Islet of Langerhans (tissue), 1 donor: ENCODE results near the gene RPS2.

Source experiments
- FAIRE-seq: peaks from one replicate; lab custom pipeline; 2011; peaks lifted over from hg19 to GRCh38; lab: Jason Lieb, UNC

RPS2 gene

GRCh38 chr16:1981398-1981836 lies 16.8 kb upstream of the RPS2 start, which contains the start of gene NOXO1:
NOXO1 (minus strand) TSS chr16:1981469; CDS start chr16:1981179, 290 bp downstream.
- no peak for FAIRE-seq

GRCh38 chr16:1980770-1981087 lies 16.1 kb upstream of the RPS2 start:
- no peak for FAIRE-seq

- FAIRE-seq: no peak
Measured at GRCh38 chr16:1980030-1980769, 15.6 kb upstream of the RPS2 start.

- FAIRE-seq: no peak
Measured at GRCh38 chr16:1979271-1980029, 14.8 kb upstream of the RPS2 start.

GRCh38 chr16:1978476-1979120 lies 14.0 kb upstream of the RPS2 start:
- no peak for FAIRE-seq

- no peak for FAIRE-seq
Measured at GRCh38 chr16:1977875-1978268, 13.2 kb upstream of the RPS2 start.

- FAIRE-seq: no peak
Measured at GRCh38 chr16:1976951-1977874, 12.6 kb upstream of the RPS2 start.

GRCh38 chr16:1976216-1976520 lies 11.5 kb upstream of the RPS2 start:
- no peak for FAIRE-seq

GRCh38 chr16:1975432-1976215 lies 11.0 kb upstream of the RPS2 start:
- no peak for FAIRE-seq

- FAIRE-seq: no peak
Measured at GRCh38 chr16:1974157-1975070, 9.8 kb upstream of the RPS2 start.

GRCh38 chr16:1973461-1974156 lies 9.0 kb upstream of the RPS2 start:
- FAIRE-seq: no peak

GRCh38 chr16:1972490-1972877 lies 7.9 kb upstream of the RPS2 start:
- no peak for FAIRE-seq

GRCh38 chr16:1971796-1972489 lies 7.3 kb upstream of the RPS2 start, which contains the start of gene TBL3:
TBL3 (plus strand) TSS chr16:1972053; CDS start chr16:1972165, 112 bp downstream.
- peak; percentile 51 for FAIRE-seq

GRCh38 chr16:1968146-1968953 lies 3.7 kb upstream of the RPS2 start:
- FAIRE-seq: no peak

GRCh38 chr16:1966460-1966859 lies 1.8 kb upstream of the RPS2 start, which contains the start of gene RNF151:
RNF151 (plus strand) TSS chr16:1966856; CDS start chr16:1966882, 26 bp downstream.
- no peak for FAIRE-seq

- FAIRE-seq: no peak
Measured at GRCh38 chr16:1965396-1966001, 873 bp upstream of the RPS2 start.

GRCh38 chr16:1963806-1964505 lies 670 bp downstream of the RPS2 start:
- FAIRE-seq: no peak
